LNCaP clone FGC (cell line): ENCODE data around the gene MIPOL1.

Source experiments
- DNase-seq: peaks from one replicate; pipeline ENCODE4 v3.0.0-alpha.2; 2011; ENCODE audit warnings: low read depth
- H3K4me3 ChIP-seq: 2 replicates; pipeline ENCODE4 v1.5.1; 2011; ENCODE audit warnings: mild to moderate bottlenecking, low read depth, low read length, control low read depth
- TF ChIP-seq, protein P1 (sequence below): IDR thresholded peaks from 2 replicates; pipeline ENCODE4 v1.5.1; 2012; ENCODE audit warnings: mild to moderate bottlenecking; ENCODE audit not compliant: control insufficient read depth, insufficient read depth; ENCODE audit errors: extremely low read depth

The MIPOL1 gene

DNA sequence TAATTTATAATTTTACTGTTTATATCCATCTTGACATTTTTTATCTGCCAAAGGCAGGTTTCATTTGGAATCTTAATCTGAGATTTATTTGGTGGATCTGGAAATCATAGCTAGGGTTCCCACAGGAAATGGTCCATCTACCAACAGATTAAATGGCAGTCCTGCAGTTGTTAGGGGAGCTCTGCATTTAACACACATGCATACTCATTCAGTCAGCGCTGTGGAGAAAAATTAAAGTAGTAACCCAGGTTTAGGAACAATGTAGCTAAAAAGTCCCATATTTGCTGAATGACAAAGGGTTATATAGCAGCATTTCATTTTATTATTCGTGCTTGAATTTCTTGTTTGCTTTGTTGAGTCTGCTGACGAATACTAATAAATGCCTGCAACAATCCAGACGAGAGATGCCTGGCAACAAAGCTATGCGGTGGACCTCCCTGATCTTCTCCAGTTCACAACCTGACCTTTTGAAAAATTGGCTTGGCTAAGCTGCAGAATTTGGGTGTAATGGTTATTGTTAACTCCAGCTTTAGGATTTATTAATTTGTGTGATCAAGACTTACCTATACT, 59.8 kb downstream of the MIPOL1 start:
- TF ChIP-seq, protein P1, sequence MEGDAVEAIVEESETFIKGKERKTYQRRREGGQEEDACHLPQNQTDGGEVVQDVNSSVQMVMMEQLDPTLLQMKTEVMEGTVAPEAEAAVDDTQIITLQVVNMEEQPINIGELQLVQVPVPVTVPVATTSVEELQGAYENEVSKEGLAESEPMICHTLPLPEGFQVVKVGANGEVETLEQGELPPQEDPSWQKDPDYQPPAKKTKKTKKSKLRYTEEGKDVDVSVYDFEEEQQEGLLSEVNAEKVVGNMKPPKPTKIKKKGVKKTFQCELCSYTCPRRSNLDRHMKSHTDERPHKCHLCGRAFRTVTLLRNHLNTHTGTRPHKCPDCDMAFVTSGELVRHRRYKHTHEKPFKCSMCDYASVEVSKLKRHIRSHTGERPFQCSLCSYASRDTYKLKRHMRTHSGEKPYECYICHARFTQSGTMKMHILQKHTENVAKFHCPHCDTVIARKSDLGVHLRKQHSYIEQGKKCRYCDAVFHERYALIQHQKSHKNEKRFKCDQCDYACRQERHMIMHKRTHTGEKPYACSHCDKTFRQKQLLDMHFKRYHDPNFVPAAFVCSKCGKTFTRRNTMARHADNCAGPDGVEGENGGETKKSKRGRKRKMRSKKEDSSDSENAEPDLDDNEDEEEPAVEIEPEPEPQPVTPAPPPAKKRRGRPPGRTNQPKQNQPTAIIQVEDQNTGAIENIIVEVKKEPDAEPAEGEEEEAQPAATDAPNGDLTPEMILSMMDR: no peak
- no peak overlapping the region for H3K4me3 ChIP-seq
- DNase-seq: no peak

DNA sequence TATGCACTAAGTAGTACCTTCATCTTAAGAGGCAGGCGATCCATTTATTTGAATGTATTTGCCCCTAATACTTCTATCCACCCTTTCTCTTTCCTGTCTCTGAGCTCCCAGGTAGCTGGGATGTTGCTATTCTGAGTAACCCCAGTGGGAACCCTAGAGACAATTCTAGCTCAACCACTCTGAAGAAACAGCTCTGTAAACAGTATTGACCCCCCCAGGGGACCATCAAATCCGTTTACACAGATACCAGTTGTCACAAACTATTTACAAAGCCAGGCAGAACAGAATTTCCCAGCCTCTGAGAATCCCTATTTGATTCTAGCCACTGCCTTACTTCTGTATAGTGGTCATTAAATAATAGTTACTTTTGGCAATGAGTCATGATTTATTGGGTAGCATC, 64.9 kb downstream of the MIPOL1 start:
- no peak for DNase-seq

DNA sequence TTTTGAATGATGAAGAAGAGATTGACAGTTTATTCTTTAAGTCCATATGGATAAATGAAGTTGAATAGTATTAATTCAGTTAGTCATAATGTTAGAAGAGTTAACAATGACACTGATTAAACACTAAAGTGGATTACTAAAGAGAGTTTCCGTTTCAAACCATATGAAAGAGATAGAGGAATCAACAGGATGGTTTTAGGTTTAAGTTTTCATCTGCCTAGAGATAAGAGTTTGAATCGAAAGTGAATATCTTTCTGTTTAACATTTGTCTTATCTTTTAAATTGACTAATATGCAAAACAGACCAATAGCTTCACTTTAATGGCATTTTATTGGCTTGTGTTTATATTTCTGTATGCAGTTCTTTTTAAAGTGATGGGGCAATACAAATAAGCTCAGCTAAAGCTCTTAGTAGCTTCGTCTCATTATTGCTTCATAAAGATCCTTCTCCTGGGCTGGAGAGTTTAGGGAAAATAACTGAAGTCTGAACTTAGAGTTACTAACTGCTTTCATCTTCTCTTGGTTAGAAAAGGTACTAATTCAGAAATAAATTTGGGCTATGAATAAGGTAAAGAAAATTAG, 66.0 kb downstream of the MIPOL1 start:
- TF ChIP-seq, protein P1: no peak
- H3K4me3 ChIP-seq: no peak overlapping the region
- no peak for DNase-seq

More for the DNA sequence above, 64.9 kb downstream of the MIPOL1 start:
- TF ChIP-seq, protein P1: no peak
- no peak overlapping the region for H3K4me3 ChIP-seq

DNA sequence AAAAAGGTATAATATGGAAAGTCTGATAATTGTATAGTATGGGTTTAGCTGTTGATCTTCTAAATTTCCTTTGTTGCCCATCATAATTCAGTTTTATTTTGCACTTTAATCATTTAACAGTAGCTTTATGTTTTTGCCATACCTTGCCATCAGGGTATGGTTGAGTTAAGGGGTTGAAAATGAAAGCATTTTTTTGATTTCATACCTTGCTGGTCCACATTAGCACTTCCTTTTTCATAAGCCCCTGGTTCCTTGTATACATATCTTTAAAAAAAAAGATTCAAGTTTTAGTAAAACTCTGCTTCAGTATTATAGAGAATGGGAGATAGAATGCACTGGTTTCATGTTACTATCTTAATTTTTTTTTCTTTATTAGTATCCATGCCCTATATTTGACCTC, 71.1 kb downstream of the MIPOL1 start:
- no peak overlapping the region for H3K4me3 ChIP-seq
- TF ChIP-seq, protein P1: no peak
- no peak for DNase-seq

DNA sequence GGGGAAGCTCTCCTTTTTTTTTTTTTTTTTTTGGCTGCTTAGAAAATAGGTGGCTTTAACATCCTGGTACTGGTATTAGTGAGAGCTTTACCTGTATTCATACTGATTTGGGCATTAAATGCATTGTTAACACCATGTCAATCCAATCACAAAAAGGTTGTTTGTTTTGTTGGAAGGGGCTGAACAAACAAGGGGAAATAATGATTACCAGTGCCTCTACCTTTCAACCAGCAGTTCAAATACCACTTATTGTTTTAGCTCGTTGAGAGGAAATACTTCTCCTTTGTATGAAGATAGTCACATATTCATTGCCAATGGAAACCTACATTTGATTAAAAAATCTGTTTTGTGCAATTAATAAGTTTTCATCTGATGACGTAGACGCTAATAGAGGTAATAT, 72.9 kb downstream of the MIPOL1 start:
- no peak overlapping the region for H3K4me3 ChIP-seq
- DNase-seq: no peak
- TF ChIP-seq, protein P1: no peak

DNA sequence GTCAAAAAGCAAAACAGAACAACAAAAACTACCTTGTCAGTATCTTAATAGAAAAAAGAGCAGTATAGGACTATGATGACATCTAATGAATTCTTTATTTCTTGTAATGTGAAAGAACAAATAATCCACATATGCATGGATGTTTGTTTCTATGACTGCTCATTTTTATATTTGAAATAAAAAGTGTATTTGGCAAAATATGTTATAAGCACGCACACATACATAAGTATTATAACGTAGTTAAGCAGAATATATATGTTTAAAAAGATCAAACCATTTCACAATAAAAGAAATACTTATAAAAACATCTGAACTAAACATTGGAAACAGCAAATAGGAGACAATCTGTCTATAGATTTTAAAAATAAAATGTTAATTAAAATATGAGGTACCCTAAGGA, 74.8 kb downstream of the MIPOL1 start:
- TF ChIP-seq, protein P1: no peak

DNA sequence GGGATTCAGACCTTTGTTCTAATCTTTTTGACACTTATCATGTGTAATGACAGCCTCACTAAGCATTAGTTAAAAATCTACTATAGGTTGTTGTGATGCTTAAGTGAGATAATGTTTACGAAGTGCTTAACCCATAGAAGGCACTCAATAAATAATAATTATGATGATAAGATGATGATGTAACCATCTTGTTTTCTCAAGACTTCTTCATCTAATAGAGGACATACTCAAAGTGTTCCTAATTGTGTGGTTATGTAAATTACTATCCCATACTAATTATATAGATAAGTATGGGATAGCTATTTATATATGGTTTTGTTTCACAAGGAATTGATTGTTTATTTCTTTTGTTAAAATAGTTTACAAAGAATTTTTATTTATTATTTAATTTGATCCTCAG, 76.9 kb downstream of the MIPOL1 start:
- H3K4me3 ChIP-seq: no peak overlapping the region
- DNase-seq: no peak
- TF ChIP-seq, protein P1: no peak

More for the DNA sequence above, 74.8 kb downstream of the MIPOL1 start:
- no peak overlapping the region for H3K4me3 ChIP-seq
- no peak for DNase-seq
